Measurements from ENCODE around the gene TMEM41B. TPM values are rescaled to one million over a fixed set of nuclear protein-coding genes. Genes with fewer than 3 reads are reported as not detected.

Gene TMEM41B
- total RNA-seq, 1 experiment from 2014 or later: 55.1 TPM

DNA sequence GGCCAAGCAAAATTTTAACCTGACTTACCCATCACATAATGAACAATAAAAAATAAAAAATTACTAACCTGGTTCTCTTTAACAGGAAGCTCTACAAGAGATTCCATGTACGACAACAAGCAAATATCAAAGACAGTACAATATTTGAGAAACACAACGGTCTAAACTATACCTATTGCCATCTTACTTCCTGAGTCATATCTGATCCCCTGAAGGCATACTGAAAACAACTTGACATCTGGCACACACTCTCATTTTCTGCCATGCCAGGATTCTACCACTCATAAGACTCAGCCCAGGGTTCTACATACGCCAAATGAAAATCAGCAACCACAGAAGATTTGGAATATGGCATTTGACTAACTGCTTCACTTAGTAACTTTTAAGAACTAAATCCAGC lies 63.1 kb downstream of the TMEM41B start:
- Histone ChIP-seq H3K27me3 (replicated peaks; ENCODE audit: insufficient read depth, low read depth, low read length, poor library complexity) (no peaks in the 10 kb centered on the region), H3K4me1 (ENCODE audit: insufficient read depth, low read length, poor library complexity, severe bottlenecking) (peaks cover 3% of the 10 kb centered on the region), H3K36me3 (ENCODE audit: insufficient read depth, low read length, poor library complexity, severe bottlenecking) (no peaks in the 10 kb centered on the region), H3K9me3 (ENCODE audit: low read depth, low read length, poor library complexity, severe bottlenecking) (no peaks in the 10 kb centered on the region), H3K4me3 (ENCODE audit: low read depth, low read length, poor library complexity, severe bottlenecking) (no peak overlapping the region), H3K27ac (ENCODE audit: low read depth, low read length, poor library complexity, severe bottlenecking) (no peak overlapping the region)
- no TSS peak for BruUV-seq (replicated peaks)
- POLR2A ChIA-PET (ENCODE audit: low non-redundant PET): no interaction called here
- DNase-seq (ENCODE audit: low spot score): no peak
- intact Hi-C loops (cut with micrococcal nuclease; ENCODE audit: unreplicated experiment): no loop called here
- CTCF ChIA-PET: no interaction called here
- TF ChIP-seq EZH2 (IDR thresholded peaks at IDR 0.05; ENCODE audit: borderline replicate concordance, low read depth, low read length, poor library complexity, severe bottlenecking): no peak
- TF ChIP-seq, protein P1, sequence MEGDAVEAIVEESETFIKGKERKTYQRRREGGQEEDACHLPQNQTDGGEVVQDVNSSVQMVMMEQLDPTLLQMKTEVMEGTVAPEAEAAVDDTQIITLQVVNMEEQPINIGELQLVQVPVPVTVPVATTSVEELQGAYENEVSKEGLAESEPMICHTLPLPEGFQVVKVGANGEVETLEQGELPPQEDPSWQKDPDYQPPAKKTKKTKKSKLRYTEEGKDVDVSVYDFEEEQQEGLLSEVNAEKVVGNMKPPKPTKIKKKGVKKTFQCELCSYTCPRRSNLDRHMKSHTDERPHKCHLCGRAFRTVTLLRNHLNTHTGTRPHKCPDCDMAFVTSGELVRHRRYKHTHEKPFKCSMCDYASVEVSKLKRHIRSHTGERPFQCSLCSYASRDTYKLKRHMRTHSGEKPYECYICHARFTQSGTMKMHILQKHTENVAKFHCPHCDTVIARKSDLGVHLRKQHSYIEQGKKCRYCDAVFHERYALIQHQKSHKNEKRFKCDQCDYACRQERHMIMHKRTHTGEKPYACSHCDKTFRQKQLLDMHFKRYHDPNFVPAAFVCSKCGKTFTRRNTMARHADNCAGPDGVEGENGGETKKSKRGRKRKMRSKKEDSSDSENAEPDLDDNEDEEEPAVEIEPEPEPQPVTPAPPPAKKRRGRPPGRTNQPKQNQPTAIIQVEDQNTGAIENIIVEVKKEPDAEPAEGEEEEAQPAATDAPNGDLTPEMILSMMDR (conservative IDR thresholded peaks at IDR 0.05; ENCODE audit: low read depth, low read length): no peak

DNA sequence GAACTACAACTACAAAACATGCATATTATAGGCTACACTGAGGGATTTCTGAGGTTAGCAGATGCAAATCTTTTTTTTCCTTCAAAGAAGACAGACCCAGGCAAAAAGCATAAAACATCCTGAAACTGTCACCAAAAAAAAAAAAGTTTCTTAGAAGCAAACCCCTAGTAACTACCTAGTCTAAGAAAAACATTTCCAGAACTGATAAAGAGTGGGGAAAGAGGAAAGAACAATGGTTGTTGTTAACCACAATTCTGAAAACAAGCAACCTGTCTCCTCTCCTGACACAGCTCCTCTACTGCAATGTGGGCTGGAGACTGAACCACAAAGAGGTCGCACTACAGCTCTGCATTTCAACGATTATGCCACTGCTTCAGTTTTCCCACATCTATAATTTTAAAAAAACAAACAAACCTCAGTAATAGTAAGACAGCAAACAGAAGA lies 64.2 kb downstream of the TMEM41B start:
- Histone ChIP-seq H3K4me1 (ENCODE audit: insufficient read depth, low read length, poor library complexity, severe bottlenecking) (peaks cover 3% of the 10 kb centered on the region), H3K27ac (ENCODE audit: low read depth, low read length, poor library complexity, severe bottlenecking) (no peak overlapping the region), H3K36me3 (ENCODE audit: insufficient read depth, low read length, poor library complexity, severe bottlenecking) (no peaks in the 10 kb centered on the region), H3K4me3 (ENCODE audit: low read depth, low read length, poor library complexity, severe bottlenecking) (no peak overlapping the region), H3K27me3 (replicated peaks; ENCODE audit: insufficient read depth, low read depth, low read length, poor library complexity) (no peaks in the 10 kb centered on the region), H3K9me3 (ENCODE audit: low read depth, low read length, poor library complexity, severe bottlenecking) (no peaks in the 10 kb centered on the region)
- ChIA-PET POLR2A (ENCODE audit: low non-redundant PET) (no interaction called here), CTCF (no interaction called here)
- DNase-seq (ENCODE audit: low spot score): no peak
- BruUV-seq (replicated peaks): no TSS peak
- TF ChIP-seq, protein P1 (conservative IDR thresholded peaks at IDR 0.05; ENCODE audit: low read depth, low read length): no peak
- no peak for TF ChIP-seq EZH2 (IDR thresholded peaks at IDR 0.05; ENCODE audit: borderline replicate concordance, low read depth, low read length, poor library complexity, severe bottlenecking)
- intact Hi-C loops (cut with micrococcal nuclease; ENCODE audit: unreplicated experiment): no loop called here

GRCh38 chr11:9249252-9249651 lies 65.1 kb downstream of the TMEM41B start:
- BruUV-seq (replicated peaks): no TSS peak
- Histone ChIP-seq H3K9me3 (ENCODE audit: low read depth, low read length, poor library complexity, severe bottlenecking) (no peaks in the 10 kb centered on the region), H3K36me3 (ENCODE audit: insufficient read depth, low read length, poor library complexity, severe bottlenecking) (no peaks in the 10 kb centered on the region), H3K27me3 (replicated peaks; ENCODE audit: insufficient read depth, low read depth, low read length, poor library complexity) (no peaks in the 10 kb centered on the region), H3K27ac (ENCODE audit: low read depth, low read length, poor library complexity, severe bottlenecking) (no peak overlapping the region), H3K4me3 (ENCODE audit: low read depth, low read length, poor library complexity, severe bottlenecking) (no peak overlapping the region), H3K4me1 (ENCODE audit: insufficient read depth, low read length, poor library complexity, severe bottlenecking) (peaks cover 3% of the 10 kb centered on the region)
- intact Hi-C loops (cut with micrococcal nuclease; ENCODE audit: unreplicated experiment): no loop called here
- POLR2A ChIA-PET (ENCODE audit: low non-redundant PET): no interaction called here
- TF ChIP-seq EZH2 (IDR thresholded peaks at IDR 0.05; ENCODE audit: borderline replicate concordance, low read depth, low read length, poor library complexity, severe bottlenecking): no peak
- TF ChIP-seq, protein P1 (conservative IDR thresholded peaks at IDR 0.05; ENCODE audit: low read depth, low read length): no peak
- CTCF ChIA-PET: no interaction called here
- no peak for DNase-seq (ENCODE audit: low spot score)
